Right hindlimb (tissue), 1 donor: ENCODE data around the gene CFAP77.

Experiments used
- DNase-seq: peaks from one replicate; pipeline ENCODE4 v3.0.0-alpha.2; 2018

The CFAP77 gene

DNA sequence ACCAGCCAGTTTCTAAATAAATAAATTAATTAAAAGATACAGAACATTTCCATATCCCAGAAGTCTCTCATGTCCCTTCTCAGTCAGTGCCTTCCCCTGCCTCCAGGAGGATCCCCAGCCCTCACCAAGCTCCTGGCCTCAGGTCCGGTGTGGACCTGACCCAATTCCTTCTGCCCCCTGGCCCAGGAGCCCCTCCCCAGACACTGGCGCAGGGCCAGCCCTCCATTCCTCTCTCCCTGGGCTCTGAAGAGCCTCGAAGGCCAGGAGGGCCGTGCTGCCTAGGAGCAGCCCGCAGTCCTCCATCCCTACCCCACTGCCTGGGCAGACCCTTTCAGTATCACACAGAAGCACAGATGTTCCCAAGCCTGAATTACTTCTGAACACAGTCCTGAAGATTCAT, 110.6 kb downstream of the CFAP77 start:
- DNase-seq: no peak

DNA sequence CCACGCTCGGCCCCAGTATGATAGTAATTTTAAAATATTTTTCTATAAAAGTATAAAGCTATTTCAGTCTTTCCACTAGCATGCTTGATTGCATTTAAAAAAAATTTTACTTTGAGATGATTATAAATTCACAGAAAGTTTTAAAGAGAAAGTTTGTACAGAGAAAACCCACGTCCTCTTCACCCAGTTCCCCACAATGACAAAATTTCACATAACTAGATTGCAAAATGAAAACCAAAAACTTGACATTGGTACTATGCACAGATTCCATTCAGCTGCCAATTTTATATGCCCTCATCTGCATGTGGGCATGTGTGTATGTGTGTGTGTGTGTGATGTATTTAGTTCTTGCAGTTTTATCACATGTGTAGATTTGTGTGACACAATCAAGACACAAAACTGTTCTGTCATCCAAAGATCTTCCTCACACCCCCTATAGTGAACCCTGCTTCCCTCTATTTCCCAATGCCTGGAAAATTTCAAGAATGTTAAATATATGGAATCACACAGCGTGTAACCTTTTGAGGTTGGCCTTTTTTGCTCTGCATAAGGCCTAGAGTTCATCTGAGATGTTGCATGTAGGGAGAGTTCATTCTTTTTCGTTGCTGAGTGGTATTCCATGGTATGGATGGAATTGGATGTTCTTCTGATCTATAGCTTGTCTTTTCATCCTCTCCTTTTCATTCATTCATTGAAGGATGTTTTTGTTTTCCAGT, 115.5 kb downstream of the CFAP77 start:
- DNase-seq: no peak

DNA sequence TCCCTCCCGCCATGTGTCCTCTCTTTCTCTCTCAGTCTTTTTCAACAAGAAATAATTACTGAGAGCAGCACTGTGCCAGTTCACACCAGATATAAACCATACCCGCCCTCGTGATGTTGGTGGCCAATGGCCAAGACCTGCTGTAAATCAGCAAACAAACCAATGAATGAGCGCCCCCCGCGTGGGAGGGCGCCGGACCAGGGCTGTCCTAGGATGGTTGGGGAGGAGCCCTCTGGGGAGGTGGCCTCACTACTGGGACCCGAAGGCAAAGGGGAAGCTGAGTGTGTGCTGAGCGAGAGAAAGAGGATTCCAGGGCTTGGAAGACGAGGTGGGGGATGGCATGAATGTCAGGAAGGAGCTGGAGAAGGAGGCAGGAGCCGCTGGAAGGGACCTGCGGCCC, 121.2 kb downstream of the CFAP77 start:
- DNase-seq: no peak

DNA sequence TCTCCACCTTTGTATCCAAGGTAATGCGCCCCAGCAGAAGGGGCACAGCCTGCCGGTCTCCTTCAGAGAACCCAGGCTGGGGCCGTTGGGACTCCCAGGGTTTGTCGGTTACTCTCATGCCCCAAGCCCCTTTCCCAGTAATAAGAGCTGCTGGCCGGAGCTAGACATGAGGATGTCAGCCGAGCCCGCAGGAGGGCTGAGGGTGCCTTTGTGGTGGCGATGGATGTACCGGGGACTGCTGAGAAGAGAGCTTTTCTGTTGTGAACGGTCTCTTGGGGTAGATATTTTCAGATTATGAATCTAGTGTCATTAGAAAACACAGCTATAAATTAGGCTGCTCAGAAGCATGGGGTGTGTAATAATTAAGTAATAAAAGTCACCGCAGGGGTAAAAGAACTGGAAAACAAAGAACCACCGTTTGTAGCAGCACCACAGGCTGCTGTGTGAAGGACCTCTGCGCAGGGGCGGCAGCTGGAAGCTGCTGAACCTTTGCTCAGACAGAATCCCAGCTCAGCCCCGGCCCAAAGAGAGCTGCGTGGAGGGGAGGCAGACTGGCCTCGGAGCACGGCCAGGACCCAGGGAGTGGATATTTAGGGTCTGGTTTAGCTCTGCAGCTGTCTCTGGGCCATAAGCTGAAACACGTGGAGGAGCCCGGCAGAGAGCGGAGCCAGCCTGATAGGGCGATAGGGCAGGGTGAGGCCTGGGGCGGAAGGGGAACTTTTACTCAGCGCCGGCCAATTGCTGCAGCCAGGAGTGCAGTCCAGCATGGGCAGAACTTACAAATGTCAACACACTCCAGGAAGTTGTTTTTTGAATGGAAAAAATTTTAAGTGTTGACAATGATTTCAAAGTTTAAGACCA, 121.9 kb downstream of the CFAP77 start:
- DNase-seq: no peak

DNA sequence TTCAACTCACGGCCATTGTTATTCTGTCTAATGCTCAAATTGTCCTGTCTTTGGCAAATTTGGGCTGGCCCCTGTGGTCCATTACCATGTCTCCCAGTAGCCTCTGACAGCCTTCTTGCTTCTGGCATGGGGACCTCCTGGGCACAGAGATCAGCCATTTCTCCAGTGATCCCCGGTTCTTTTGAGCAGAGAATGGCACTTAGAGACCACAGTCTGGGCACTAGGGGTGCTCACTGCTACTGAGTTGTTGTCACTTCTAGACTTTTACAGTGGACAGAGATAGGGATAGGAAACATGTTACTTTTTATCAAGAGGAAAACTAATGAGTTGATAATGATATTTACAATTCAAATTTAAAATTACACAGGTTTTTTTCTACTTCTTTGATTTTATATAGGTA, 124.8 kb downstream of the CFAP77 start:
- DNase-seq: no peak

DNA sequence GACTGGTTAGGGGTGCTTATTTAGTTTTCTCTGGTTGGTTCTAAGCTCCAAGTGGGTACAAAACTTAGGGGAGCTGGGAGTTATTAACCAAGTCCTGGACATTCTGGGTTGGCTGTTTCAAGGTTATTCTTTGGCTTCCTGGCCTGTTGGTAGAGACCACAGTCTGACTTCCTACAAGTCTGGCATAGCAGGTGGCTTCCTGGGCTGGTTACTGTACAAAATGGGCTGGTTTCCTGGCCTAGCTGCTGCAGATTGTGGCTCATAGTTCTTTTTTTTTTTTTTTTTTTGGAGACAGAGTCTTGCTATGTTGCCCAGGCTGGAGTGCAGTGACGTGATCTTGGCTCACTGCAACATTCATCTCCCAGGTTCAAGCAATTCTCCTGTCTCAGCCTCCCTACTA, 126.1 kb downstream of the CFAP77 start:
- no peak for DNase-seq

DNA sequence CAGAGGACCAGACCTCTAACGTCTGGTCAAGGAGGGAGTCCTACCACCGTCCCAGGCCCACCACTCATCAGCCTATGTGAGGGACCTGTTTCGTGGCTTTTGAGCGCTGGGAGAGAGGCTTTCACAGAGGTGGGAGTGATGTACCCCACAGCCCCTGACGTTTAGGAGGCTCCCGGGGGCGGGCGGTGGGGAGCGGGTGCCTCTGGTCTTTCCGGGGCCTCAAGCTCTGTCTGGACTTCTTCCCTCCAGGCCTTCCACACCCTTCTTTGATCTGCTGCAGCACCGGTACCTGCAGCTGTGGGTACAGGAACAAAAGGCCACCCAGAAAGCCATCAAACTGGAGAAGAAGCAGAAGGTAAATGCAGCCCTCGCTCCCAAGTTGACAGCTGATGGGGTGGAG, 127.3 kb downstream of the CFAP77 start:
- no peak for DNase-seq

DNA sequence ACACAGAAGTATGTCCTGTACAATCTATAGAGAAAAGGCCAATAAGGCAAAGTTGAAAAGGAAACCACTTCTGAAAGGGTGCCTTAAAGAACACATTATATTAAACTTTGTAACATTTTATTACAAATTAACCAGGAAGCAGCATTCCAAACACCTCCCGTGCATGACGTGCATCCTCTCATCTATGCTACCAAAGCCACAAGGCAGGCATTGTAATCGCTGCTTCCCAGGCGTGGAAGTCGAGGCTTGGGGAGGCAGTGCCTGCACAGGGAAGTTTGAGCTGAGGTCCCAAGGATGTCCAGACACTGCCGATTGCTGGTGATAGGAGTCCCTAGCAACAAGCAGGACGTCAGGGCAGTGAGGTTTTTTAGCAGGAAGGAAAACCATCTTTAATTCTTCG, 128.1 kb downstream of the CFAP77 start:
- DNase-seq: no peak

DNA sequence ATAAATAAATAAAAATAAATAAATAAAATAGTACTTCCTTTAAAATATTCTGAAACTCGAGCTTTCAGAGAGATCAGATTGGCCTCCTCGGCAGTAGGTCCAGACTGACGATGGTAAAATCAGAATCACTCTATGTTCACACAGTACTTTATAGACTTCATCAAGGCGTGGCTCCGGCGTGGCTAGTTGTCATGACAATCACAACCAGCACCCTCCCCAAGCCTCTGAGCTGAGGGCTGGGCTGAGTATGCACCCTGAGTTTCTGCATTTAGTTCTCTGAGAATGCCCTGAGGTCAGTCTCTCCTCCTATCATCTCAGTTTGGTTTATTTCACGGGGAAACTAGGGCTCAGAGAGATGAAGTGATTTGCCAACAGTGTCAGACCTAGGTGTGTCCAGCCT, 129.1 kb downstream of the CFAP77 start:
- DNase-seq: no peak

DNA sequence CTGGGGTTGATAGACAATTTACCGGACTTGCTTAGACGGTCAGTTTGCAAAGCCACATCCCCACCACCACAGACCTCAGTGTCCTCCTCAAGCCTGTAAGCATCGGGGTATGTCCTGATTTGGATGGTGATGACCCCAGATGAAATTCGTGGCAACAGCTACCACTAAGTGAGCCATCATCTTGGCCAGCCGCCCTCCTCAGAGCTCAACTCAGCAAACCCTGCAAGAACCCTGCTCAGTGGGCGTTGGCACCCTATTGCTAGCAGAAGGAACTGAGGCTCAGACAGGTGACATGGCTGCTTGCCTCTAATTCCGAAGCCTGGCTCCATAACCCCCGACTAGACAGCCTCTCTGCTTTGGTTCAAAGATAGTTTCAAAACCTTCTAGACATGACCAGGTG, 131.0 kb downstream of the CFAP77 start:
- no peak for DNase-seq

DNA sequence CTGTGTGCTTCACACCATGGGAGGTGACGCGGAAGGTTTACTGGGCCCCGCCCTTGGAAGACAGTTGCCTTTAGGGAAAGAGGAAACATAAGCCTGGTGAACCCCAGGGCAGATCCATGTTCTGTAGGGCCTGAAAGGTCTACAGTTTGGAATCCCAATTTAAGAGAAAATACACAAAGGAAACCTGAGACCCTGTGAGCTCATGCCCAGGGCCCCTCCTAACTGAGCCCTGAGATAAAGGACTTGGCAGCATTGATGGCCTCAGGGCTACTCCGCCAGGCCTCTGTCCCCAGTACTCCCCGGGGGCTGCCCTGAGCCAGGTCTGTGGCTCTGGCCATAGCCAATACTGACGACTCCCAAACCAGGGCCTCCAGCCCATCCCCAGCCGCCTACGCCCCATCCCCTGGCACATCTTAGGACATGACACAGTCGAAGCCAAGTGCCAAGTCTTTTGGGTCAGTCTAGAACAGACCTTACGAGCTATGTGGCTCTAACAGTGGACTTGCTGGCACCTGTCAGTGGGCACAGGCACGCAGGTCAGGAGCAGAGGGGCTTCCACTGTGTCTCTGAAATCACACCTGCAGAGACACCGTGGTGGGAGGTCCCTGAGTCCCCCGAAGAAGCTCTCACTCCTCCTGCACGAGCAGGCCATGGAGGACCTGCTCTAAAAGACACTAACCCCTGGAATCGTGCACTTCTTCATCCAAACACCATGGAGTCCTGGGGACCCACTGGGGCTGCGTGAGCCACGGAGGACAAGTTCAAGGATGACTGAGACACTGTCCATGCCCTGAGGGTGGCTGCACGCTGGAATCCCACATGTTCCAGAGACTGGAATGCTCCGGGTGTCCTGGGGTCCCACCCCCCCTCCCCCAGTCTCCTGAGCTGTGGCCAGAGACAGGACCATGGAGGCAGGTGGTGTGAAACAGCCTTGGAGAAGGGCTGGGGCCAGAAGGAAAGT, 132.1 kb downstream of the CFAP77 start:
- no peak for DNase-seq

DNA sequence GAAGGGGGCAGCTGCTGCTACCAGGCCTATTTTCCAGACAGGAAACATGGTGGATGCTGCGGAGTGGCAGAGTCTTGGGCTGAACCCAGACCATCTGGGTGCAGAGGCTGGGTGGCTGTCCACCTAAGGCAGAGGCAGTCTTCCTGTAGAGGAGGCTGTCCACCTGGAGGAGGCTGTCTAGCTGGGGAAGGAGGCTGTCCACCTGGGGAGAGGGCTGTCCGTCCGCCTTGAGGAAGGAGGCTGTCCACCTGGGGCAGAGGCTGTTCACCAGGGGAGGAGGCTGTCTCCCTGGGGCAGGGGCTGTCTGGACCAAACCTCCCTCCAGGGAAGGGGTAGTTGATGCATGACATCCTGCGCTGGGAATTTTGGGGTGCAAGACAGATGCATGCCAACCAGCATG, 133.2 kb downstream of the CFAP77 start:
- DNase-seq: no peak

DNA sequence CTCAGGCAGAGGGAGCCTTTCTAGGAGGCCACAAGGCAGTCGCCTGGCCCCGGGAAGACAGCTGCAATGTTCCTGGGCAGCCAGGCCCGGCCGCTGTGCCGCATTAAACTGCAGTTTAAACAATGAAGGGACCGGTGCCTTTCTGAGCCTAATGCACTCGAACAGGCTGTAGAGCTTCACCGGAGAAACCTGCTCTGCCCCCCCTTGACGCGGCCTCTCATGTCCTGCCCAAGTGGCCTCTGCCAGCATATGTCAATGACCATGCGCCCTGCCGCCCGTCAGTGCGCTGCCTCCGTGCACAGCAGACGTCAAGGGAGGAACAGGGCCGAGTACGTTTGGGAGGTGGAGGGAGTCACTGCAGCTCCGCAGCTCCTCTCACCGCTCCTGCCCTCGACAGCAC, 133.9 kb downstream of the CFAP77 start:
- no peak for DNase-seq

DNA sequence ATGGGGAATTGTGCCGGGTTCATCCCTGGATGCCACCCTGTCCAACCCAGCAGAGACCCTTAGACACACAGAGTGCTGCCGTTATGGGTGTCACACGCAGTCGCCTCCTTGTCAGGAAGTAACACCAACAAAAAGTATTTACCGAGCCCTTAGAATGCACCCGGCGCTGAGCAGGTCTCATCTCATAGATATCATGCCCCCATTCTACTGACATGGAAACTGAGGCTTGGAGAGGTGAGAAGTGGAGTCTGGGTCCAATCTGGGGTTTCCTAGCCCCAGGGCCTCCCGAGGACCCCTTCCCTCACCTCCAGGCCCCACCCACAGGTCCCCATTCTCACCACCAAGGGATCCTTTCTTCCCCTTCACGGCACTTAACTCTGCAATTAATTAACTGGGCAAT, 135.6 kb downstream of the CFAP77 start:
- no peak for DNase-seq

DNA sequence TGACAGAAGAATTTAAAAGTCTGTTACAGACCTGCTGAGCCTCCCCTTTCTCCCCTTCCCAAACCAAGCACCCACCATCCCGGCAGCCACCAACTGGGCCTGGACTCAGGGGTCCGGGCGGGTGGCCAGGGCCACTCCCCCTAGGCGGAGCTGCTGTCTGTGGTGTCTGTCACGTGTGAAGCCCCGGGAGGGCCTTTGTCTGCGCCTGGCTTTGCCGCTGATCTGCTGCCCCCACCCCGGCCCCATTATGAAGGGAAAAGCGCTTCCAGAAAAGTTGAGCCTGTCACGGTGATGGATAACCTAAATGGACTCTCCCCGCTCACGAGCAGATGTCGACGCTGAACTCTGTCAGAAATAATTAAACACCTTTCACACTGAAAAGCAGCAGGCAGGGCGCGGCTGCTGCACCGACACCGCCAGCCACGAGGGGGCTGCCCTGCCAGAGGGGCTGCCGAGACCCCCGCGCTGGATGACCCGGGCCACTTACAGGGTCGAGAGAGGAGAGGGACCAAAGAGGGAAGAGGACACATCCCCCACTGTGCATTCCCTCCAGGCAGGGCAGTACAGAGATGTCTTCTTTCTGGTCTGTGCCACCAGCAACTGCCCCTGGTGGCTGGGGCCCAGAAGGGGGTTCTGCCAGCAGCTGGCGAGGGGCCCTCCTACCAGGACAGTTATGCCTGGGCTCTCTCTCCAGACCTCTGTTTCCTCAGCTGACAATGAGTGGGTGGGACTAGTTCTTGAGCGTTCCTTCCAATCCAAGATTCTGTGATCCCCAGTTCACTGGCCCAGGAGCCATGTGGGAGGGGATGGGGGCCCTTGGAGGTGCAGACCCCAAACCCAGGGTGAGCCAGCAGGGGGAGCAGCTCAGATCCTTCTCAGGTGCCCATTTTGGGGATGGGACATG, 136.4 kb downstream of the CFAP77 start:
- peak; percentile 69 for DNase-seq

DNA sequence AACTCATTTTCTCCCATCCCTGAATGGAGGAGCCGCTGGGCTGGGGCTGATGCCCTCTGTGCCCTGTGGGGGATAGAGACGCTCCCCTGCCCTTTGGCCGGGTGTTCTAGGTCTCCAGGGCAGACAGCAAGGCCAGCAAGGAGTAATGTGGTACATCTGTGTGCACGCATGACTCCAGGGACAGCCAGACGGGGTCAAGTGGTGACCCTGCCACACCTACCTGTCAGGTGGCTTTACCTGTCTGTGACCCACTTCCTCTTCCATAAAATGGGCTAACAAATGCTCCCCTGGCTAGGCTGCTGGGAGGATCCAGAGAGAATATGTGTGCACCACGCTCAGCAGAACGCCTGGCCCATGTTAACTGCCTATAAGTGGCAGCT, 137.0 kb downstream of the CFAP77 start:
- no peak for DNase-seq

DNA sequence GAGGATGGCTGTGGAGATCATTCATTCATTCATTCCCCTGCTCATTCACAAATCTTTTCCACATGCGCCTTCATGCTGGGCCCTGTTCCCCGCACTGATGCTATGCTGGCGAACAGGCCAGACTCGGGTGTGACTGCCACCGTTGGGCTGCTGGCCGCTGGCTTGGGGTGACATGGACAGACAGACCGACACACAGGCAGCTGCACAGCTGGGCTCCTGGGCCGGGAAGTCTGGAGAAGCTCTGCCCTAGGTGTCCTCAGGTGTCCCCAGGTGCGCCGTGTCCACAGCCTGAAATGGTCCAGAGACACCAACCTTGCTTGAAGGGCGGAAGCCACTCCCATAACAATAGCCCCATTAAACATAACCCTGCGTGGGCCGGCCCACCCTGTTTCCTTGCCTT, 137.4 kb downstream of the CFAP77 start:
- DNase-seq: no peak

DNA sequence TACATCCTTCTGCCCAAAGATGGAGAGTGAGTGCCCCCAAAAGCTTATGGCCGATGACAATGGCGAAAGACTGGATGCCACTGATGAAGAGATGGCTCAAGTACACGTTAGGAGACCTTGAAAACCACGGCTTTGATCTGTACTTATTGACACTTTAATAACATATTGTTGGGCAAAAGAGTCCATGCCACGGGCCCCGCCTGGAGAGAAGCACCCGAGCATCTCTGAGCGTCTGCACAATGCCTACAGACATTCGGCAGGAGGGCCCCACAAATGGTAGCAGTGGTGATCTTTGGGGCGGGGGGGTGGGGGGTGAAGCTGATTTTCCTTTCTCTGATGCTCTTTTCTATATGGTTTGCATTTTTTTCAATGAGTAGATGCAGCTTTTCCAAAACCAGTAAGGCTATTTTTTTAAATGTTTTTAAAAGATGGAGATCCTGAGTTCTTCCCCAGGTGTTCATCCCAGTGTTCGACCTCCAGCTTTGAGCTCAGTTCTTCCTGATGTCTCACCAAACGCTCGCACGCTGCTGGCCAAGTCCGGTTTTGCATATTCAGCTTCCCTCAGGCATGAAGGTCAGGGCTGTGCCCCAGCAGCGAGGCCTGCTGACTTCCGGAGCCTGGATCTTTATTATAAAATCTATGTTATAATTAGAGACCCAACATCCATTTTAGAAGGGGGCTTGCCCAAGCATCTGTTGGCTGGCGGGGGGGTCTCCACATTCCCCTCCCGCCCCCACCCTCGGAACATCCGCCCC, 138.1 kb downstream of the CFAP77 start:
- no peak for DNase-seq

DNA sequence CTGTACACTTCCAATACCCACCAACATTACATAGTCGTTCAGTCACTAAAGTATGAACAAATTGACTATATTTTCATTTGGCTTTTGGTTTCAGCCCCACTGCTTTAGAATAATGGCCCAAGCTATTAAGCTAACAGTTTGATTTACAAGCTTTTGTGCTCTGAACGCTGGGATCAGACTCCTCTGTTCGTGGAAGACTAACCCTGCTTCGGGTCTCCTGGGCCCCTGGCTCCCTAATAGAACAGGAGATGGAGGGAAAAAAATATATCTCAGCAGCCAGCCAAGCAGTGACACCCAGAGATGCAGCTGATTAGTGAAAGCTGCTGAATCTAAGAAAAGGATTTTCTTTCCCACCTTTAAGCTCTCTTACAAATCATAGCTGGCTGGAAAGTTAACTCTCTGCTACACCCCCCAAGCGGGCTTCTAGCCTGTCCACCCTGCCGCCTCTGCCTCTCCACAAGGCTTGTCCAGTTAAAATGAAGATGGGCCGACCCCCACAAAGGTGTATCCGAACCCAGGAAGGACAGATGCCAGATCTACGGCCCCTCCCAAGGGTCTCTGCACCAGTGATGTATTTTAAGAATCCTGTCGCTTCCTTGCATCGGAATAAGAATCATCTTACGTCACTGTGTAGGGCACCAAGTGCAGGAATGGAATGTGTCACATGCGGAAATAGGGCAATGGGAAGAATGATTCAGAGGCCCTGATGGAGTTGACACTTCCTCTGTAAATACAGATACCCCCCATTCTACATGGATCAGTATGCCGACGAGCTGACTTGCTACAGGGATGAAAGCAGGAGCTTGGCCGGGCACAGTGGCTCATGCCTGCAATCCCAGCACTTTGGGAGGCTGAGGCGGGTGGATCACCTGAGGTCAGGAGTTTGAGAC, 139.0 kb downstream of the CFAP77 start:
- no peak for DNase-seq

DNA sequence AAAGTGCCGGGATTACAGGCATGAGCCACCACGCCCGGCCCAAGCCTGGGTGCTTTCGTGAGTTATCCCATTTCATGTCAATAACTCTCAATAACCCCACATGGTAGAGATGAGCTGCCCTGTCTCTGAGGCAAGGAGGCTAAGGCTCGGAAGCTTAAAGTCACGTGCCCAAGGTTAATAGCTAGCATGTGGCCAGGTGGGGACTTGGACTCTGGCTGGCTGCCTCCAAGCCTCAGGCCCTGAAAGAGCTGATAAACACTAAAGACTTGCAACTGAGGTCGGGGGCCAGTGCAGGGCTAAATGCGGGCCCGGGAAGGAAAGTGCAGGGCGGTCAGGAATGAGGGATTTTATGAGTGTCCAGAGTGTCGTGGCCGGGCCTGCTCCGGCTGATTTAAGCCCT, 141.5 kb downstream of the CFAP77 start:
- DNase-seq: no peak
